PC-9 (cell line): ENCODE results near the gene LSM7. TPM values are rescaled to one million over a fixed set of nuclear protein-coding genes. Genes with fewer than 3 reads are reported as not detected.

Experiments
- BruUV-seq: library from RNA; stranded (reverse); fragments of 400-500 nt; replicated peaks from 2 replicates; lab custom pipeline; 2021; lab: Mats Ljungman, UMichigan
- CTCF ChIA-PET: fragments of 300-600 bp; sonication (Branson Sonifier 250); formaldehyde crosslinking; loops from one replicate; lab custom pipeline; 2022; ENCODE audit warnings: antibody characterized with exemption; lab: Charles Lee
- POLR2A ChIA-PET: fragments of 300-600 bp; sonication (Branson Sonifier 250); formaldehyde crosslinking; loops from one replicate; lab custom pipeline; 2022; ENCODE audit warnings: antibody characterized with exemption; ENCODE audit not compliant: unreplicated experiment; lab: Charles Lee
- DNase-seq, 2 experiments: peaks; one replicate each; pipeline versions ENCODE4 v3.0.0 to v3.0.0-alpha.2; 2015 to 2022; ENCODE audit warnings: mixed read lengths in 1 of 2
- H2AFZ ChIP-seq: fragments of 200-600 bp; sonication (generic); 2 replicates; pipeline ENCODE4 v1.8.1; 2017; ENCODE audit warnings: antibody characterized with exemption
- H3F3A ChIP-seq: fragments of 200-600 bp; sonication (generic); 2 replicates; pipeline ENCODE4 v1.8.1; 2017; ENCODE audit warnings: antibody characterized with exemption, mild to moderate bottlenecking, low read depth; ENCODE audit not compliant: insufficient read depth
- H3K27ac ChIP-seq: fragments of 200-600 bp; sonication (generic); 2 replicates; pipeline ENCODE4 v1.6.1; 2016; ENCODE audit warnings: mixed run types
- H3K27me3 ChIP-seq: fragments of 200-600 bp; sonication (generic); 2 replicates; pipeline ENCODE4 v1.6.1; 2016; ENCODE audit warnings: low read depth, mixed run types; ENCODE audit not compliant: insufficient read depth
- H3K36me3 ChIP-seq: fragments of 200-600 bp; sonication (generic); 2 replicates; pipeline ENCODE4 v1.6.1; 2016; ENCODE audit warnings: low read depth, mixed run types
- H3K4me1 ChIP-seq: fragments of 200-600 bp; sonication (generic); replicated peaks from 2 replicates; pipeline ENCODE4 v1.6.1; 2016; ENCODE audit warnings: mixed run types; ENCODE audit not compliant: insufficient read depth
- H3K4me2 ChIP-seq: fragments of 200-600 bp; sonication (generic); 2 replicates; pipeline ENCODE4 v1.6.1; 2017; ENCODE audit warnings: mixed run types
- H3K4me3 ChIP-seq: fragments of 200-600 bp; sonication (generic); 2 replicates; pipeline ENCODE4 v1.6.1; 2016; ENCODE audit warnings: mixed run types
- H3K79me2 ChIP-seq: fragments of 200-600 bp; sonication (generic); 2 replicates; pipeline ENCODE4 v1.6.1; 2017; ENCODE audit warnings: low read depth, mixed run types
- H3K9me2 ChIP-seq: fragments of 200-600 bp; sonication (generic); 2 replicates; pipeline ENCODE4 v1.8.1; 2017; ENCODE audit warnings: mild to moderate bottlenecking; ENCODE audit not compliant: insufficient read depth
- H3K9me3 ChIP-seq: fragments of 200-600 bp; sonication (generic); 2 replicates; pipeline ENCODE4 v1.8.1; 2016; ENCODE audit warnings: low read depth; ENCODE audit not compliant: insufficient read depth
- H4K20me1 ChIP-seq: fragments of 200-600 bp; sonication (generic); 2 replicates; pipeline ENCODE4 v1.8.1; 2017; ENCODE audit not compliant: insufficient read depth
- EZH2 ChIP-seq: fragments of 200-600 bp; sonication (generic); IDR thresholded peaks from 2 replicates; pipeline ENCODE4 v1.8.0; 2017; ENCODE audit warnings: antibody characterized with exemption, low read depth
- intact Hi-C: fragments of 100-400 bp; cut with micrococcal nuclease; formaldehyde crosslinking; loops from one replicate; pipeline ENCODE4 v1.10.0; 2022; ENCODE audit not compliant: unreplicated experiment
- total RNA-seq: library from RNA; stranded (reverse); gene quantifications from 2 replicates; pipeline ENCODE4 v1.2.3, GENCODE V29; 2021
- TF ChIP-seq, protein P1 (sequence below): fragments of 200-600 bp; sonication (generic); conservative IDR thresholded peaks from 2 replicates; pipeline ENCODE4 v1.6.1; 2017; ENCODE audit warnings: mixed run types, antibody characterized with exemption, mild to moderate bottlenecking, moderate library complexity

The LSM7 gene
- total RNA-seq, 1 experiment from 2014 or later, result 80.2 TPM

DNA sequence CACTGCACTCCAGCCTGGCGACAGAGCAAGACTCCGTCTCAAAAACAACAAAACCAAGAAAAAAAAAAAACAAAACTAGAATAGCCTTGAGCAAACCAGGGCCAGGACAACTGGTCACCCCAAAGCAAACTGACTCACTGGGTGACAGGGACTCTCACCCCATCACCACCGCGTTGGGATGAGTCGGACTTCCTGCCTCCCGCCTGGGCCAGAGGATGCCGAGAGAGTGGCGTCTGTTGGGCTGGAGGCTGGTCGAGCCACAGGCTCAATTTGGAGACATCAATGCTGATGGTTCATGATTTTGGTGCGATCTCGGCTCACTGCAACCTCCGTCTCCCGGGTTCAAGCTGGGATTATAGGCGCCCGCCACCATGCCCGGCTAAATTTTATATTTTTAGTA lies 43.3 kb upstream of the LSM7 start:
- Histone ChIP-seq H3K27me3 (no peaks in the 10 kb centered on the region), H4K20me1 (no peaks in the 10 kb centered on the region), H2AFZ (no peak overlapping the region), H3K36me3 (no peaks in the 10 kb centered on the region), H3K4me2 (no peak overlapping the region), H3K79me2 (no peaks in the 10 kb centered on the region), H3K9me3 (no peaks in the 10 kb centered on the region), H3K4me3 (no peak overlapping the region), H3F3A (no peaks in the 10 kb centered on the region; the same call in 1 of the 2 replicates), H3K9me2 (no peaks in the 10 kb centered on the region), H3K27ac (no peak overlapping the region), H3K4me1 (no peaks in the 10 kb centered on the region)
- CTCF ChIA-PET, result no interaction called here
- POLR2A ChIA-PET, result interaction anchor here (1.1 kb wide), 1 partner anchor 24 kb away, joined by 4 read pairs; no protein-coding TSS in a partner anchor
- BruUV-seq, result no TSS peak
- intact Hi-C loops, result no loop called here
- no peak for DNase-seq
- TF ChIP-seq, protein P1, sequence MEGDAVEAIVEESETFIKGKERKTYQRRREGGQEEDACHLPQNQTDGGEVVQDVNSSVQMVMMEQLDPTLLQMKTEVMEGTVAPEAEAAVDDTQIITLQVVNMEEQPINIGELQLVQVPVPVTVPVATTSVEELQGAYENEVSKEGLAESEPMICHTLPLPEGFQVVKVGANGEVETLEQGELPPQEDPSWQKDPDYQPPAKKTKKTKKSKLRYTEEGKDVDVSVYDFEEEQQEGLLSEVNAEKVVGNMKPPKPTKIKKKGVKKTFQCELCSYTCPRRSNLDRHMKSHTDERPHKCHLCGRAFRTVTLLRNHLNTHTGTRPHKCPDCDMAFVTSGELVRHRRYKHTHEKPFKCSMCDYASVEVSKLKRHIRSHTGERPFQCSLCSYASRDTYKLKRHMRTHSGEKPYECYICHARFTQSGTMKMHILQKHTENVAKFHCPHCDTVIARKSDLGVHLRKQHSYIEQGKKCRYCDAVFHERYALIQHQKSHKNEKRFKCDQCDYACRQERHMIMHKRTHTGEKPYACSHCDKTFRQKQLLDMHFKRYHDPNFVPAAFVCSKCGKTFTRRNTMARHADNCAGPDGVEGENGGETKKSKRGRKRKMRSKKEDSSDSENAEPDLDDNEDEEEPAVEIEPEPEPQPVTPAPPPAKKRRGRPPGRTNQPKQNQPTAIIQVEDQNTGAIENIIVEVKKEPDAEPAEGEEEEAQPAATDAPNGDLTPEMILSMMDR, result no peak
- TF ChIP-seq EZH2, result no peak

DNA sequence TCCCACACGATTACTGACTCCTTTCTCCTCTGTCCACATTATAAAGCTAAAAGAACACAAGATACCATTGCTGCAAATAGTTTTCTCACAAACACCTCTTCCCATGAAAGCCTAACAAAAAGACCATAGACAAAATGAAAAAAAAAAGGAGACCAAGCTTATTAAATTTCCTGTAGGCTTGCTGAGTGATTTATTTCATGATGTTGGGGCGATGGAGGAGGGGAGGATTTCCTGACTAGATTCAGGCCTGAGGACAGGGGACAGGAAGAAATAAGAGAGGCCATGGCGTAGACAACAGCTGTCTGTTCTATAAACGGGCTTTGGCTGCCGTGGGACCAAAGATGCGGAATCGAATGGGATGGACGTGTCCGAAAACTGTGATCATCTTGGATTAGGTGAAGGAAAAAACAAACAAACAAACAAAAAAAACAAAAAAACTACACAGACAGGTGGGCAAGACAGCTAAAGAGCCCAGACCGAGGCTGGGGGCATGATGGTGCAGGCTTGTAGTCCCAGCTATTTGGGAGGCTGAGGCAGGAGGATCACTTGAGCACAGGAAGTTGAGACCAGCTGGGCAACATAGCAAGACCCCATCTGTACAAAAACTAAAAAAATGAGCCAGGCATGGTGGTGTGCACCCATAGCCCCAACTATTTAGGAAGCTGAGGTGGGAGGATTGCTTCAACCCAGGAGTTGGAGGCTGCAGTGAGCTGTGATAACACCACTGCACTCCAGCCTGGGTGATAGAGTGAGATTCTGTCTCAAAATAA lies 37.0 kb upstream of the LSM7 start:
- POLR2A ChIA-PET, result no interaction called here
- no TSS peak for BruUV-seq
- Histone ChIP-seq H3K4me2 (no peak overlapping the region), H2AFZ (no peak overlapping the region), H4K20me1 (no peaks in the 10 kb centered on the region), H3K9me2 (no peaks in the 10 kb centered on the region), H3K36me3 (no peaks in the 10 kb centered on the region), H3K9me3 (no peaks in the 10 kb centered on the region), H3K79me2 (no peaks in the 10 kb centered on the region), H3K4me3 (no peak overlapping the region), H3K27ac (no peak overlapping the region), H3K4me1 (no peaks in the 10 kb centered on the region), H3K27me3 (peaks cover 14% of the 10 kb centered on the region), H3F3A (no peaks in the 10 kb centered on the region)
- intact Hi-C loops, result no loop called here
- CTCF ChIA-PET, result interaction anchor here (0.6 kb wide), 2 partner anchors 50 to 850 kb away, joined by 3 to 6 read pairs; no protein-coding TSS in a partner anchor
- no peak for DNase-seq
- TF ChIP-seq, protein P1, result no peak
- no peak for TF ChIP-seq EZH2

DNA sequence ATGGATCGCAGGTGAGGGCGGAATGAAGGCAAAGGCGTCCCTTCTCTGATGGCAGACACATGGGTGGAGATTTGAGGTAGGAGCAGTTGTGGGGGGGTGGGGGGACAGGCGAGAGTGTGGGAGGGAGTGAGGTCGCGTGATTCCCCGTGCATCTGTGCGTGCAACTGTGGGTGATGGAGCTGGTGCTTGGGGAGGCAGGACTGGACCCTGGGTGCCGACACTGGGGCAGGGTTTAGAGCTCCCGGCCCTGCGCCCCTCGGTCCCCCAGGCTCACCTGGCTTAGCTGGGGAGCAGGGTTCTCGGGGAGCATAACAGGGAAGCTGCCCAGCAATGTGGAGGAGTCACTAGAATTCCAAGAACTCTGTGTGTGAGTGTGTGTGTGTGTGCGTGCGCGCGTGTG lies 35.0 kb upstream of the LSM7 start:
- no TSS peak for BruUV-seq
- Histone ChIP-seq H2AFZ (no peak overlapping the region), H3K27me3 (peaks cover 16% of the 10 kb centered on the region), H4K20me1 (no peaks in the 10 kb centered on the region), H3K9me2 (no peaks in the 10 kb centered on the region), H3K4me3 (no peak overlapping the region), H3F3A (no peaks in the 10 kb centered on the region), H3K4me2 (no peak overlapping the region), H3K79me2 (no peaks in the 10 kb centered on the region), H3K36me3 (no peaks in the 10 kb centered on the region), H3K4me1 (no peaks in the 10 kb centered on the region), H3K27ac (no peak overlapping the region), H3K9me3 (no peaks in the 10 kb centered on the region)
- ChIA-PET POLR2A (interaction anchor here (0.6 kb wide), 1 partner anchor 453 kb away, joined by 8 read pairs; no protein-coding TSS in a partner anchor), CTCF (no interaction called here)
- TF ChIP-seq EZH2, result no peak
- DNase-seq, result no peak
- intact Hi-C loops, result no loop called here
